HG03095 (cell line): ENCODE measurements around the gene RFT1.

Source experiments
- ATAC-seq: cut with Tn5 transposase; IDR thresholded peaks from one replicate; pipeline ENCODE4 v1.9.1; 2021; ENCODE audit warnings: moderate library complexity; ENCODE audit not compliant: unreplicated experiment

Gene RFT1

GRCh38 chr3:53038679-53039375 lies 91.4 kb downstream of the RFT1 start:
- ATAC-seq: no peak
